Measurements from ENCODE around the gene NEO1. TPM values are rescaled to one million over a fixed set of nuclear protein-coding genes. Genes with fewer than 3 reads are reported as not detected.
A peak's percentile ranks its signal among the peaks of the same experiment; 100 is the strongest.
"Not testable (repeated sequence)": the region's sequence is repeated elsewhere in the genome, so short reads cannot be mapped to it uniquely, and the experiment has no call there.

Gene NEO1
- total RNA-seq, 1 donor from 2014 or later = 44.6 TPM

DNA sequence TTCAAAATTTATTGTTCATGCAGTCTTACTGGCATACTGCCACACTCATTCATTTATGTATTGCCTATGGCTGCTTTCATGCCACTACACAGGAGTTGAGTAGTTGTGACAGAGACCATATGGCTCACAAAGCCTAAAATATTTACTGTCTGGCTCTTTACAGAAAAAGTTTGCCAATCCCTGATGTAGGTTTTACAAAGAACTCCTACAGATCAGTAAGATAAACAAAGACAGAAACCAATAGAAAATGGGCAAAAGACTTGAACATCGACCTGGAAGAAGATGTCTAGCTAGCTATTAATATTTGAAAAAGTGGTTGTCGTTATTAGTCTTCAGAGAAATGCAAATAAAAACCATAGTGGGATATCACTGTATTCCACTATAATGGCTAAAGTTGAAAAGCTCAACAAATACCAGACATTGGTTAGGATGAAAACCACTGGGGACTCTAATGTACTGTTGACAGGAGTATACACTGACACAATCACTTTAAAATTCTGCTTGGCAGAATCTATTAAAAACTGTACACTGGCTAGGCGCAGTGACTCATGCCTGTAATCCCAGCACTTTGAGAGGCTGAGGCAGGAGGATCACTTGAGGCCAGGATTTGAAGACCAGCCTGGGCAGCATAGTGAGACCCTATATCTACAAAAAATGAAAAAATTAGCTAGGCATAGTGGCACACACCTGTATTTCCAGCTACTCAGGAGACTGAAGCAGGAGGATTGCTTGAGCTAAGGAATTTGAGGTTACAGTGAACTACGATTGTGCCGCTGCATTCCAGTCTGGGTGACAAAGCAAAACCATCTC lies 87.7 kb downstream of the NEO1 start:
- DNase-seq (ENCODE audit: low read depth in 2 of 2) = peak in 1 of 2 donors; percentile 12

DNA sequence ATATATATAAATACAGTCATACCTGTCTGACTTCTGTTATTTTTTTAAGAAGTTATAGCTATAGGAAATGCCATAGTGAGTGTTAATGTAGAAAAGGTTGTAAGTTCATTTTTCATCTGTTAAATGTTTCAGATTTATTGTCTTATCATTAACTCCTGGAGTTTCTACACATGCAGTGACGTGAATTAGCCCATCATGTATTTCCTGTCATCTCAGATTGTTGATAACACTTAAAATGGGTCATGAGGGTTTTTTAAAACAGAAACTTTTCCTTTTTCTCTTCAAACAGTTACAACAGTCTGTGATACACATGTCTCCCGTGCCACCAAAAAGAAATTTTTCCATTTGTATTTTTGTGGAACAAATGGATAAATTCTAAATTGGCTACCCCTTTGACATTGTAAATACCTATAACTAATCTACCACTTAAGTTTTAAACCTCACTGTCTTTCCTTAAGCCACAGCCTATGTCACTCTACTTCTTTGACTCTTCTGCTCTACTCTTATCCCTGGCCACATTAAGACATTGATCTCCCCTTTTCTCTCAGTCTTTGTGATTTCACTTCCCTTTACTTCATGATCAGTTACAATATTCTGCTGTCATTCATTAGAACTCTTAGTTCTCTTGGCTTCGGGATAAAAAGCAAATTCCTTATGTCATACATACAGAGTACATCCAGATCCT lies 89.1 kb downstream of the NEO1 start:
- peak in 1 of 2 donors; percentile 95 for DNase-seq (ENCODE audit: low read depth in 2 of 2)

- no peak for DNase-seq (ENCODE audit: low read depth in 2 of 2)
Observed at GRCh38 chr15:73142802-73143762, 90.8 kb downstream of the NEO1 start.

GRCh38 chr15:73143763-73144155 lies 91.5 kb downstream of the NEO1 start:
- no peak for DNase-seq (ENCODE audit: low read depth in 2 of 2)

GRCh38 chr15:73146419-73146818 lies 94.2 kb downstream of the NEO1 start:
- no peak for DNase-seq (ENCODE audit: low read depth in 2 of 2)

- no peak for DNase-seq (ENCODE audit: low read depth in 2 of 2)
Observed at GRCh38 chr15:73150831-73151230, 98.6 kb downstream of the NEO1 start.

DNA sequence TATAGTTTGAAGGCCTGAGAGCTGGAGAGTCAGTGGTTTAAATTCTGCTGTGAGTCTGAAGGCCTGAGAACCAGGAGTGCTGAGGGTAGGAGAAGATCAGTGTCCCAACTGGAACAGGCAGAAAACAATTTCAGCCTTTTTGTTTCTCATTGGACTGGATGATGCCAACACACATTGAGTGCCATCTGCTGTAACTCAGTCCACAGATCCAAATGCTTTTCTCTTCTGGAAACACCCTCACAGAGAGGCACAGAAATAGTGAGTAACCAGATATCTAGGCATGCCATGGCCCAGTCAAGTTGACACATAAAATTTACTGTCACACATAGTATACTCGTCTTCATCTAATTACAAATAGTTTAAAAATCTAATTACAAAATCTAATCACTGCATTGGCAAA lies 100.8 kb downstream of the NEO1 start:
- DNase-seq (ENCODE audit: low read depth in 2 of 2) = no peak

DNA sequence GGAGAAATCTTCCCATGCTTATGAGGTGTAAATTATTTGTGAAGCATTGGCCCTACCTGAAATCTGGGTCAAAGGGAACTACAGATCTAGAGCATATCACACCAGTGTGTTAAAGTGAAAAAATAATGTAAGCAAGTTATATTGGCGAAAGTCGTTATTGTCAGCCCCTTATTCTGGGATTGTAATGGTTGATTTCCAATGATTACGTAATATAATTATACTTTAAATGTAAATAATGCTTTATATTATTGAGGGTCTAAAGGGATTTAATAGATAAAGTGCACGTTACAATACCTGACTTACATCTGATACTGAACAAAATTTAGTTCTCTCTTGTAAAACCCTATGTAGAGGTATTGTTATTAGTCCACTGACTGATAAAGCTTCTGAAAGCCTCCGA lies 101.2 kb downstream of the NEO1 start:
- DNase-seq (ENCODE audit: low read depth in 2 of 2) = no peak

DNA sequence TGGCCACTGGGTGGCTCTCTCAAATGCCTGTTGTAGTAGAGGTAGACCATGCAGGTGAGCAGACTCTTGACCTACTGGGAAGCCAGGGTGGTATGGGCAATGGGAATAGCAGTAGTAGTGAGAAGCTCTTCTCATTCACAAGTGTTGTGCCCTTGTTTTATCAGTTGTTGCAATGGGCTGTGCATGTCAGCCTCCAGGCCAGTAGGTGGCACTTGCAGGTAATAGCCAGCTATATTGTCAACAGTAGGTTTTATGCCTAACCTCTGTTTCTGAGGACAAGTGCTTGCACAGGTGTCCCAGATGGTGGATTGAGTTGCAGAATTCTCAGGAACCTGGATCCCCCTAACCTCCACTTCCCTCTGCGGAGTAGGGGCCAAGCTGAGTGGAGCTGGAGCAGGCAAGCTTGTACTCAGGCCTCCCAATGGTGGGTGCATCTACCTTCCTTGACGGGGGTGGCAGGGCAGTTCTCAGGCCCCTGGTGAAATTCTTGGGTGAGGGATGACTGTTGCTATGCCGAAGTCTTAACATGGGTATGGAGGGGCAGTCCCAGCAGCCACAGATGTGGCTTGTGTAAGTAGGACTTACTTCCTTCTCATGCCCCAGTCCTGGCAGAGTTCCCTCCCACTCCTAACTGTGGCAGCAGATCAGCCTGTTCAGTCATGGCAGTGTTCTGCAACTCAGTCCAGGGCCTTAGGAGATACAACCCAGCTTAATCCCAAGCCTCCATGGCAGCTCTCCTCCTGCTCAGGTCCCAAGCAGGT lies 104.3 kb downstream of the NEO1 start:
- no peak for DNase-seq (ENCODE audit: low read depth in 2 of 2)

GRCh38 chr15:73161546-73161945 lies 109.3 kb downstream of the NEO1 start:
- no peak for DNase-seq (ENCODE audit: low read depth in 2 of 2)

DNA sequence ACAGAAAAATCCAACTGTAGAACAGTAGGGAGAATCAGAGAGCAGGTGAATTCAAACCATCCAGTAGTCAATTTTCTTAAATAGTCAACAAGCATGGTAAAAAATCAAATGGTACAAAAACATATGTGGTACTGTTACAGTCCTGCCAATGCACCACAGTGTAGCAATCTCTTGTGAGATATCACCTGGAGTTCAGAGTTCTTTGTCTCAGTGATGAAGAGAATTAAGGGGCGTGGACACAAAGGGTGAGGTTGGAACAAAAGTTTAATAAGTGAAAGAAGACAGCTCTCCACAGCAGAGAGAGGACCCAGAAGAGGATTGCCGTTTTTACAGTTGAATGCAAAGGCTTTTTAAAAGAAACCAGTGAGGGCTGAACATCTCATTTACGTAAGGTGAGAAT lies 113.2 kb downstream of the NEO1 start:
- DNase-seq (ENCODE audit: low read depth in 2 of 2) = no peak

DNA sequence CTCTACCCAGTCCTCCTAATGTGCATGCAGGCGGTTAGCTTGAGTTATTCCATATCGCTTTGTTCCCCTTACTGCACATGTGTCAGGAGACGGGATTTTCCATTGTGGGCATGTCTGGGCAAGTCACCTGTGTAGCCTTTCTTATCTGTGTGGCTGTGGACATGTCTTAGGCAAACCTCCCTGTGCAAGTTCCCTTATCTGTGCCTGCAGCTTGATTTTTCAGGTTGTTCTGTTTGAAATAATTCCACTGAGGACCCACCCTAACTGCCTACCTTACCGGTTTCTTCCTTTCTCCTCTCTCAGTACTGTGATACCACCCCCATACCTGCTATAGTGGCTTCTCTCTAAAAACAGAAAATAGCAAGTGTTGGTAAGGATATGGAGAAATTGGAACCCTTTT lies 113.6 kb downstream of the NEO1 start:
- no peak for DNase-seq (ENCODE audit: low read depth in 2 of 2)

DNA sequence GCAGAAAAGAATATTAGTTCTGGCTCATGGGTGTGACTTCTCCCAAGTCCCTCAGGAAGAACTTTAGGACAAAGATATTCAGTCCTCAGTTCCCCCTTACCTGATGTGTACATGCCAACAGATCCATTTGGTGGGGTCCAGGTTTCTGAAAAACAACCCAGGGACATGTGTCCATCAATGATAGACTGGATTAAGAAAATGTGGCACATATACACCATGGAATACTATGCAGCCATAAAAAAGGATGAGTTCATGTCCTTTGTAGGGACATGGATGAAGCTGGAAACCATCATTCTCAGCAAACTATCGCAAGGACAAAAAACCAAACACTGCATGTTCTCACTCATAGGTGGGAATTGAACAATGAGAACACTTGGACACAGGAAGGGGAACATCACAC lies 114.4 kb downstream of the NEO1 start:
- not testable (repeated sequence) for DNase-seq (ENCODE audit: low read depth in 2 of 2)

GRCh38 chr15:73168487-73168886 lies 116.2 kb downstream of the NEO1 start:
- no peak for DNase-seq (ENCODE audit: low read depth in 2 of 2)

DNA sequence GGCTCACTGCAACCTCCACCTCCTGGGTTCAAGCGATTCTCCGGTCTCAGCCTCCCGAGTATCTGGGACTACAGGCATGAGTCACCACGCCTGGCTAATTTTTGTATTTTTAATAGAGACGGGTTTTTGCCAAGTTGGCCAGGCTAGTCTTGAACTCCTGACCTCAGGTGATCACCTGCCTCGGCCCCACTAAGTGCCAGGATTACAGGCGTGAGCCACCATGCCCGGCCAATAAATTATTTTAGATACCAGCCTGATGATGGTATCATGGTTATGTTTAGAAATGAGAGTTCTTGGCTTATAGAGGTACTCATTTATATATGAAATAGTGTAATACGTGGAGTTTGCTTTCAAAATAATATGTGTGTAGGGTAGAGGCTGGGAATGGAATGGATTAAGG lies 119.4 kb downstream of the NEO1 start:
- DNase-seq (ENCODE audit: low read depth in 2 of 2) = no peak

GRCh38 chr15:73172508-73172907 lies 120.2 kb downstream of the NEO1 start:
- no peak for DNase-seq (ENCODE audit: low read depth in 2 of 2)

DNA sequence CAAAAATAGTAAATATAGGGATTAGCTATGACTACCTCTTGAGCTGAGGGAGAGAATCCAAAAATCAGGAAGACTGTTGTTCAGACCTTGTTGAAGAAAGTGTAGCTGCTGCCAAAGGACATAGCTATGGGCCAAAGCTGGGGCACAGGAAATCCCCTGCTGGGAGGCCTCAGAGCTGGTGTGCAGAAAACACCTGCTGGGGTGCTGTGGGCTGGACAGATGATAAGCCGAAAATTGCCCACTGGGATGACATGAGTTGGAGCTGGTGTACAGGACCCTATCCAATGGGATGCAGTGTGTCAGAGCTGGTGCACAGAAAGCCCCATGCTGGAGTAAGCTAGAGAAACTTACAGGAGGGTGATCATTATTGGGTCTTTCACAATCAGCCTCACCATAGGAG lies 121.9 kb downstream of the NEO1 start:
- DNase-seq (ENCODE audit: low read depth in 2 of 2) = no peak

DNA sequence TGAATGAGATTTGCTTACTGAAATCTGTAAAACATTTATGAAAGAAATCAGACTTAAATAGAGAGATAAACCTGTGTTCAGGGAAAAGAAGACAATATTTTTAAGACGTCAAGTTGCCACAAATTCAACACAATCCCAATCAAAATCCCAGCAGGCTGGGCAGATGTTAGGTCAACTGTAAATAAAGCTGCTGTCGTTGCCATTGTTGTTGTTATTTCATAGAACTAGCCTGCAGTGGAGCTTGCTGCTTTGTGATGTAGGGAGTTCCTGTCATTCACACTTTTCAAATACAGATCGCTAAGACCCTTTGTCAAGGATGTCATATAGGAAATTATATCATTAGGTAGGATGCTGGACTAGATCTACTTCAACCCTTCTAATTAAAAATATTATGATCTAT lies 123.1 kb downstream of the NEO1 start:
- no peak for DNase-seq (ENCODE audit: low read depth in 2 of 2)

GRCh38 chr15:73176598-73176997 lies 124.3 kb downstream of the NEO1 start:
- no peak for DNase-seq (ENCODE audit: low read depth in 2 of 2)

- DNase-seq (ENCODE audit: low read depth in 2 of 2) = no peak
Observed at GRCh38 chr15:73183071-73183470, 130.8 kb downstream of the NEO1 start.

DNA sequence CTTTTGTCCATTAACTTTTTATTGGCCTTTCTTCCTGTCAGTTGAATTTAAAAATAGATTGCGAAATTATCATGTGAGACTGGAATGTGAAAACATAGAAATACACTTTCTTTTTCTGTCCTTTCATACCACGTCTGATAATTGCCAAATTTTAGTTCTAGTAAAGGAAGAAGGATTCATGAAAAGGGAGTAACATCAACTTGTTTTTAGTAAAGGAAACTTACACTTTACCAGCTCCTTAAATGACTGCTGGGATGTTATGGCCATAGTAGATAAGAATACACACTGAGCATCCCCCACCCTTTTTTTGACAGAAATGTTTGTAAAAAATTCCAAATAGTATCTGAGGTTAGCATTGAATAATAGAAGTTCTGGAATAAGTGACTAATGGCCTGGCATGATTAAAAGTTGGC lies 137.9 kb downstream of the NEO1 start:
- peak in 1 of 2 donors; percentile 87 for DNase-seq (ENCODE audit: low read depth in 2 of 2)
